HG02973 (cell line): ENCODE measurements around the gene EEF1AKMT2.
"Not testable (repeated sequence)": the region's sequence is repeated elsewhere in the genome, so short reads cannot be mapped to it uniquely, and the experiment has no call there.

Experiments used
- ATAC-seq: cut with Tn5 transposase; IDR thresholded peaks from one replicate; pipeline ENCODE4 v1.9.1; 2021; ENCODE audit warnings: moderate library complexity; ENCODE audit not compliant: unreplicated experiment

EEF1AKMT2 gene

DNA sequence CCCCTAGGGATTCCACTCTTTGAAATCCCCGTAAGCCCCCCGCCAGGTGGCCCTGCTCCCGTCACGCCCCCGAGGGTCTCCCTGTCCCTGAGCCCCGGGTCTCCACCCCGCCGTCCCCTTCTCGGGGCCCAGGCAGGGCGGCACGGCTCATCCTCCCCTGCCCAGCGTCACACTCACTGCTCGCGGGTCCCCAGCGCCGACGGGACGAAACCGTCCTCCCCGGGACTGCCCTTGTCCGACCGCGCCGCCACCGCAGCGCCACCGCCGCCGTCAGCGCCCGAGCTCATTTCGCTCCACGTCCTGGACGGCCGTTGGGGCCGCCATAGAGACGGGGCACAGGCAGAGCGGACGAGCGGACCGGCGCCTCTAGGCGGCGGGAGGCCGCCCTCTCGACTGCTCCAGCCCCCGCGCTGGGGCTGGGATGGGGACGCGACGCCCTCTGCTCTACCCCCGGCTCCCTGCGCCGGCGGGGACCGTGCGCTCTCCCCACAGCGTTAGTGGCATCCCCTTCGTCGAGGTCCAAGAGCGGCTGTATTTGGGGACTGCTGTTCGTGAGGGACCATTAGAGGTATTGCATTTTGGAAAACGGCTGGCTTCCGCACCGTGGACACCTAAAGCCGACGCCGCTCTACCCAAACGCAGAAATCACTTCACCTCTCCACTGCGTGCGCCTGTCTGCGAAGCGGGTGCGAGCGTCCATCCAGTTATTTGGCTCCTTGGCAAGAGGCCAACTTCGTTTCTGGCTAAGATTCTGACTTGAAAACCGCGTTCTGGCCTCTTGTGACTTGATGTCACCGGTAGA lies at the start of gene EEF1AKMT2:
Gene EEF1AKMT2 (minus strand): TSS at position 341 of the 802 bp plus-strand sequence. CDS start 54 bp downstream, at position 287.
- peak; percentile 81 for ATAC-seq

DNA sequence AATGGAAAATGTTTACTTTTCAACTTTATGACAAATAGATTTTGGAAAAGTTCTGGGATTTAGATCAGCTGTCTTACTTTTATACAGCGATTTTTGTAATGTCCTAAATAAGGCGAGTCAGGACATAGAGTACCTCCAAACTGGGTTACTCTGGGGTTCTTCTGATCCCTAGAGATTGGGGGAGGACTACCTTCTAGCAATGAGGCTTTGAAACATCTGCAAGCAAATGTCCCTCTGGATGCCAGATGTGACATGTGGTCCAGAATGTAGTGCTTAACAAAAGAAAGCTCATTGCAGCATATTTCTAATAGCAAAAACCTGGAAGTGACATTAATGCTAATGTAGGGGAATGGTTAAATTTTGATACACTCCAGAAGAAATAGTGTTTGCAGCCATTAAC lies 46.0 kb upstream of the EEF1AKMT2 start:
- no peak for ATAC-seq

DNA sequence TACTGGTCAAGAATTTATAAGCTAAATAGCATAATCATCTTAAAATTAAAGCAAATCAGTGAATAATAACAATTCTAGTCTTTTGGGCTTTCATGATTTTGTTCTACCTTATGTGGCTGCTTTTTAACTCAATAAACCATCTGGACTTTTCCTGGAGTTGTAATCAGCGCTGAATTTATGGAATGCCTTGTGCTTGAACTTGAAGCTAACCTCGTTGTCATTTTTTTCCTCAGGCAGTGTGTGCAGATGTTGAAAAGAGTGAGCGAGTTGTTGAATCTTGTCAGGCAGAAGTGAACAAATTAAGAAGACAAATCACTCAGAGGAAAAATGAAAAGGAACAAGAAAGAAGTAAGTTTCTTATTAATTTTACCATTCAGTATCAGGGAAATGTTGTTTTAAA lies 39.4 kb upstream of the EEF1AKMT2 start:
- no peak for ATAC-seq

DNA sequence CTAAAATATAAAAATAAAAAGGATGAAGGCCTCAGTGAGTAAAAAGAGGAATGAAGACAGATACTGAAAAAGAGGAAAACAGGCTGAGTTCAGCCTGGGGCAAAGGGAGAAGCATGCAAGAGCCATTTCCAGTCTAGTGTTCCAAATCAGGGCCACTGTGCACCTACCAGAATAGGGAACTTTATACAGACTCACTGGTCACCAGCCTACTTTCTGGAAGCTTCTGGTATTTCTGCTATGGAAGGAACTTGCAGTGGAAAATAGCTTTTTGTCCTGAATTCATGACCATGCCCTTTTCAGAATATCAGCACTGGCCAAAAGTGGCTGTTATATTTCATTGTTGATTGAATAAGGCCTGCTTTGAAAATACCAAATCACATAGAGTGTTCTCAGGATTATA lies 38.8 kb upstream of the EEF1AKMT2 start:
- no peak for ATAC-seq

DNA sequence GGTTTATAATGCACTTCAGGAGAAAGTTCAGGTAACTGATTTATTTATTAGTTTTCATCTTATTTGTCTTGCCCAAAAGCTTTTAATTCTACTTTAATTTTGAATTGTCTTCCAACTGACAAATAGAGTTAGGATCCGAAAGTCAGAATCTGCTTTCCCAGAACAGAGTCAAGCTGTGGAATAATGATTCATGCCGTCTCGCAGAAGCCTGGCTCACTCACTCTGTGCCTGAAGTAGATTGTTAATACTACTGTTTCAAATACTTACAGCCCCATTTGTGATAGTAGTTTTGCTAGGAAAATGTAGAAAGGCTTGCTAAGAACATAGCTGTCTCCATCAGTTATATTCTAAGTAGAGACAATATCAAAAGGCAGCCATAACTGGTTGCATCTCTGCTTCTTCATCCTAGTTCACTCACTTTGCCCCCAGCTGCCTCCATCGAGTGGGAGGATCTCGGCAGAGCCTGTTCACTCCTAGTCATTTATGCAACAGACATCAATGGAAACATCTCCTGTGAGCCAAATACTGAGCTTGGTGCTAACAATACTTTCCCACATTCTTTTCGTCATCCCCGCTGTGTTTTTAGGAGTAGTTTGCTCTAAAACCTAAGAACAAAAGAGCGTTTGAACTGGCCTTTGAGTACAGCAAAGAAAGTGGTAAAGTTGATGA lies 37.9 kb upstream of the EEF1AKMT2 start:
- ATAC-seq, result no peak

DNA sequence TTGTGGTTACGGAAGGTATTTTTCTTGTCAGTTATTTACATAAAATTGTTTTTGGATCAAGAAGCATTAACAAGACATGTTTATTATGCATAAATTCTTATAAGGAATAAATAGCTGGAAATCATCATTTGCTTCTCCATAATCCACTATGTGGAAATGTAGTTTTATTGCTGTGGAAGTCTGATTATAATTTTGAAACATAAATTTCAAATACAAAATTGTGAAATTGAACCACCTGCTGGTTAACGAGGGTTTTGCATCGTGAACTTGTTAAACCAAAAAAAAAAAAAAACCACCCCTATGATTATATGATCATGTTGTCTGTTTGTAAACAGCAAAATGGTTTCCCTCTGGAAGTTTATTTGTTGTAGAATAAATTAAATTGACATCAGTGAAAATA lies 35.8 kb upstream of the EEF1AKMT2 start:
- ATAC-seq, result no peak

DNA sequence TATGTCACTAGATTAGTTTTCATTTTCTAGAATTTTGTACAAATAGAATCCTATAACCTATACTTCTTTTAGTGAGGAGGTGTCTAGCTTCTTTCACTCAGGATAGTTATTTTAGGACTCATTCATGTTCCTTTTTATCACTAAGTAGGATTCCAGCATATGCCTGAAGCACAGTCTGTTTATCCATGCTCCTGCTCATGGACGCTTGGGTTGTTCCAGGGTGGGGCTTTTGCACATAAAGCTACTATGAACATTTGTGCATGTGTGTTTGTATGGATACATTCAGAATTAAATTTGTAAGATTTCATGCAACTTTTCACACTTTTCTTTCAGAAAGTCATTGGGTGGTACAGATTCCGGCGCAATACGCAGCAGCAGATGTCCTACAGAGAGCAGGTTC lies 34.6 kb upstream of the EEF1AKMT2 start:
- ATAC-seq, result no peak

DNA sequence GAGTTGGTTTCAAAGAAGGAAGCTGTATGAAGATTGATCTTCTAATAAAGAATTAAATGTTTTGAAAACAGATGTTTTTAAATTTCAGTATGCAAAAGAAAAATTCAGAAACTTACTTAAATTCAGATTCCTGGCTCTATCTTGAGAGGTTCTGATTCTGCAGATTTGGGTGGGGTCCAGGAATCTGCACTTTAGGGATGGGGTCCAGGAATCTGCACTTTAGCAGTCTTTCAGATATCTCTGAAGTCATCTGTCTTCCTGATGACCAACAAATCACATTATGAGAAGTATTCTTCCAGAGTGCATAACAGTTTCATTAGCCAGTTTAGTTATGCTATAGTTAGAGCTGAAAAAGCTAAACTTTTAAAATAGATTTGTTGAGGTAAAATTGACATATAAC lies 34.0 kb upstream of the EEF1AKMT2 start:
- ATAC-seq, result no peak

DNA sequence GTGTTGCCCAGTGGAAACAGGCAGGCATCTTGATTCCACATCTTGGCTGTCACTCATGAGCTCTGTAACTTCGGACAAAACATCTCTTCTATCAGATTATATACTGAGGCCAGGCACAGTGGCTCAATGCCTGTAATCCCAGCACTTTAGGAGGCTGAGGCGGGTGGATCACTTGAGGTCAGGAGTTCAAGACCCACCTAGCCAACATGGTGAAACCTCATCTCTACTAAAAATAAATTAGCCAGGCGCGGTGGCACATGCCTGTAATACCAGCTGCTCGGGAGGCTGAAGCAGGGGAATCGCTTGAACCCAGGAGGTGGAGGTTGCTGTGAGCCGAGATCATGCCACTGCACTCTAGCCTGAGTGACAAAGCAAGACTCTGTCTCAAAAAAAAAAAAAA lies 33.2 kb upstream of the EEF1AKMT2 start:
- not testable (repeated sequence) for ATAC-seq

DNA sequence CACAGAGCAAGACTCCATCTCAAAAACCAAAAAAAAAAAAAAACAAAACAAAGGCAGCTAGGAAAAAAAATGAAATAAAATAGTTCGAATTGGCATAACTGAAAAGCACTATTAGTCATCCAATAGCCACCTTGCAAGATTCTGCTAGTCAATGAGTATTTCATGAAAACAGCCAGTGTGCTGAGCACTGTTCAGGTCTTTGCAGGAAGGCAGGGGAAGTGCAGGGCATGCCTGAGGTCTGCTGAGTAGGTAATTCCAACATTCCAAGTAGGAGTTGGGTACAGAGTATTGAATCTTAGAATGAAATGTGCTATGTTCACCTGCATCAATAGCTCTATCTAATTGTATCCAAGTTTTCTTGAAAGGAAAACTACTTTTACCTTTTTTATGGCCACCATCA lies 32.8 kb upstream of the EEF1AKMT2 start:
- no peak for ATAC-seq

DNA sequence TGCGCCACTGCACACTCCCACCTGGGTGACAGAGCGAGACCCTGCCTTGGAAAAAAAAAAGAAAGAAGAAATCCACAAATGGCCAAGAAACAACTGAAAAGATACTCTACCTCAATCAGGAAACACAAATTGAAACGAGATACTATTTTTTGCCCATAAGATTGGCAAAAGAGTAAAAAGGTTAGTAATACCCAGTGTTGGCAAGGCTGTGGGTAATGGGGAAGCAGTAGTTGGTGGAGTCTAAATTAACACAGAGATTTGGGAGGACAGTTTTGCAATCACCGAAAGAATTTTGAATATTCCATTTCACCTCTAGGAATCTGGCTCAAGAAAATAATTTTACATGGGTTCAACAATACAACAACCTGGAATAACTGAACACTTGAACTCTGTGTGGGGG lies 29.8 kb upstream of the EEF1AKMT2 start:
- ATAC-seq, result no peak

DNA sequence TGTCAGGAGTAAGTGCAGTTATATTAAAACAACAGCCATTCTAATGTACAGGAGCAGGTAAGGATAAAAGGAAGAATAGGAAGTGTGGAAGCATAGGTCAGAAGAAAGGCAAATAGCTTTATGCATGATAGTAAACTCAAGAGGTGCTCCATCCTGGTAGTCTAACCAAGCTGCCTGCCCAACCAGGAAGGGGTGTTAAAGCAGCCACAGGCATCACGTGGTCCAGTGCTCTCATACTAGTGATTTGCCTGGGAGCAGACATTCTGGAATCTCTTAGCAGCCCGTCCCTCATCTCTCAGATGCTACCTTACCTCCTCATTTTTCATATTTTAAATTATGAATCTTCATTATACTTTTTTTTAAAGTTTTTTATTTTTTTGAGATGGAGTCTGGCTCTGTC lies 28.4 kb upstream of the EEF1AKMT2 start:
- ATAC-seq, result no peak

DNA sequence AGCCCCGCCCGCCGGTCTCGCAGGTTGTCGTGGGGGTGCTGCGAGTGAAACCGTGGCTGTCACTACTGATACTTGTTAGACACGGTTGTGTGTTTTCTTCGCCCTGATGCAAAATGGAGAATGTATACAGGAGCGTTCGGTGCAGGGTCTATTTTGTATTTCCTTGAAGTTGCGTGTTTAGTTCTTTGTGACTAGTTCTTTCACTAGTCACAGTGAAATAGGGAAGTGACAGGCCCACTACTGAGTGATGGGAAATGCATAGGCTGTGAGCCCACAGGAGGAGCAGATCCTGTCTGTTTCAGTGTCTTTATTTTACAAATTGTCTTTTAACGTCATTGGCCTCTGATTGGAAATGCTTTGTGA lies 10.6 kb upstream of the EEF1AKMT2 start:
- peak; percentile 41 for ATAC-seq

DNA sequence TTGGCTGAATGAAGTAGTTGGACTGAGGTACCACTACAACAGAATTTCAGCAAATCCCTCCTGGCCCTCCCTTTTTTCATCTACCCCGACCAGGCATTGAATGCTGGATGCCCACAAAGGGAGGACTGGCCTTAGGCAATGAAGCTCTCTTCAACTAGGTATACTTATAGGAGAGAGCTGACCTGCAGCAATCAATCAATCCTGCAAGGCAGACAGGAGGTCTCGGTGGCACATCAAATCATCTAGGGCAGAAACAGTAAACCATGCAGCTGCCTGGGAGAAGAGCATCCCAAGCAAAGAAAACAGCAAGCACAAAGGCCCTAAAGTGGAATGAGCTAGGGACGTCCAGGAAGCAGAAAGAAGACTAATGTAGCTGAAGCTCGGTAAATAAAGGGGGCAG lies 7.5 kb upstream of the EEF1AKMT2 start:
- no peak for ATAC-seq

DNA sequence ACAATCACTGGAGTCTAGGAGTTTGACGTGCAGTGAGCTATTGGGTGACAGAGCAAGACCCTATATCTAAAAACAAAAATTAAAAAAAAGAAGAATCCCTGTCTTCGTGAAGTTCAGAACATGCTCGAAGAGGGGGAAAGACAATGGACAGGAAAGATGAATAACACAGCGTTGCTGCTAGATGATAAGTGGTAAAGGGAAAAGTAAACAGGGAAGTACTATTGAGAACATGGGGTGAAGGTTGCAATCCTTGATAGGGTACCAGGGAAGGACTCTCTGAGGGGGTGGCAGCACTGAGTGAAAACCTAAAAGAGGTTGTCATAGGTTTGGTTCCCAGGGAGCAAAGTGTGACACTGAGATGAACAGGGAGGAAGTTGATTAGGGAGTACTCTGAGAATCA lies 7.1 kb upstream of the EEF1AKMT2 start:
- no peak for ATAC-seq

DNA sequence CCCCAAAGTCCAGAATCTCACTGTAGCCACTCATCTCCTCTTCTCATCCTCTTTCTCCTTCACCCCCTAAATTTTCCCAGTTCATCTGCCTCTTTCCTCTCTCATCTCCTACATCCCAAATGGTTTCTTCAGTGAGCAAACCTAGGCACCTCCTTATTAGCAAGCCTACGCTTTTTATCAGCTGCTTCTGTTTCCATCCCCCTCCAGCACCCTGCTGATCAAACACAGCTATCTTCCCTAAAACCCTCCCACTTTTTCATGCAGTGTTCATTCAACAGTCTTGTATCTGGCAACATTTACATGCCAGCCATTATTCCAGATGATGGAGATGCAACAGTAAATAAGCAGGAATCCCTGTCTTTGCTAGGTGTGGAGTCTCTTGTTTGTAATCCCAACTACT lies 6.7 kb upstream of the EEF1AKMT2 start:
- no peak for ATAC-seq

DNA sequence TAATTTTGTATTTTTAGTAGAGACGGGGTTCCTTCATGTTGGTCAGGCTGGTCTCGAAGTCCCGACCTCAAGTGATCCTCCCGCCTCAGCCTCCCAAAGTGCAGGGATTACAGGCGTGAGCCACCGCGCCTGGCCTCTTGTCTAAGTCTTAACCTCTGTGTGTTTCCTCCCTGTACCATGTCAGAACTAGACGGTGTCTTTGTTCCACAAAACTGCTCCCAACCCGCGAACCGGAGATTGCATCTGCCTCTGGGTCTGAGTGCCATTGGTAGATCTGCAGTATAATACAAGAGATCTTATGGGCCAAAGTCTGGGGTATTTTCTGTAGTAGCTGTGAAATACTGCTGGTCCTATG lies 1.3 kb upstream of the EEF1AKMT2 start:
- no peak for ATAC-seq

DNA sequence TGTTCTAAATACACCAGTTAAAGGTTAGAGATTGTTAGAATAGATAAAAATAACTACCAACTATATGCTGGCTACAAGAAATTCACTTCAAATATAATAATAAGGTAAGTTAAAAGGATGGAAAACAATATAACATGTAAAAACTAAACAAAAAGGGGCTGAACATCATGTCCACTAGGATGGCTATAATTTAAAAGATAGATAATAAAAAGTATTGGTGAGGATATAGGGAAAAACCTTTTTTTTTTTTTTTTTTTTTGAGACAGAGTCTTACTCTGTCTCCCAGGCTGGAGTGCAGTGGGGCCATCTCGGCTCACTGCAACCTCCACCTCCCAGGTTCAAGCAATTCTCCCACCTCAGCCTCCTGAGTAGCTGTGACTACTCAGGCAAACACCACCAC lies 8.8 kb downstream of the EEF1AKMT2 start:
- ATAC-seq, result not testable (repeated sequence)

DNA sequence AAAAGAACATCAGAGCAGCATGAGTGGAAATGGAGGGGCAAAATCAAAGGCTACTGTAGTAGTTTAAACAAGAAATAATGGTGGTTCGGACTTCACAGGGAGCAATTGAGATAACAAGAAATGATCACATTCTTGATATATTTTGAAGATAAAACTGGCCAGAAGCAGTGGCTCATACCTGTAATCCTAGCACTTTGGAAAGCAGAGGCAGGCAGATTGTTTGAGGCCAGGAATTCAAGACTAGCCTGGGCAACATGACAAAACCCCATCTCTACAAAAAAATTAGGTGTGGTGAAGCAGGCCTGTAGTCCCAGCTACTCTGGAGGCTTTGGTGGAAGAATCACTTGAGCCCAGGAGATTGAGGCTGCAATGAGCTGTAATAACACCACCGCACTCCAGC lies 22.9 kb downstream of the EEF1AKMT2 start:
- no peak for ATAC-seq

DNA sequence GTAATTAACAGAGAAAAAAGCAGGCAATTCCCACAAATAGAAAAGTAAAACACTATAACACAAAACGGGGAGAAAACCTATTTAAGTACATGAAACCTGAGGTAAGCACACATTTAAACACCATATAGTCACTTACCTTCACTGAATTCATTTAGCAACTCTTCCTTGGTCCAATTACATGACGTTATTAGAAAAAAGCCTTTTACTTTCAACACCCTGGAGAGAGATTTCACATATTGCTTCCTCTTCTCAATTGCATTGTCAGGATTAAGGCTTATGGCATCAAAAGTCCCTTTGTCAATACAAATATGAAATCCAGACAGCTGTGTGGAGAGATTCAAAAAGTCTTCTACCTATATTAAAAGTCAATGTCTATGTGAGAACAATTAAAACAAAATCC lies 26.4 kb downstream of the EEF1AKMT2 start:
- no peak for ATAC-seq

DNA sequence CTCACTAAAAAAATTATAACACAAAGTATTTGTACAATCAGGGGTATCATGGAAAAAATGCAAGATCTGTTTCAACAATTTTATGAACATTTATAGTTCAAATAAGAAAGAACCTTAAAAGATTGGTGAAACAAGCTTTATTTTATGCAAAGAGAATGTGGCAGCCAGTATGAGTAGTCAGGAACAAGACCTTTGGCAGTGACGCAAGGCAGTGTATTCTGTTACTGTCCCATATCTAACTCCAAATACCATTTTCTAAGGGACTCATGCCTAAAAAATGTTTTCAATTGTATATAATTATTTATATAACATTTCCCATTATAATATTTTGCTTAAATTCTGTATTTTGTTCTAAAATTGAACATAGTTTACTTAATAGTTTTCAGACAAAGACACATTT lies 28.4 kb downstream of the EEF1AKMT2 start:
- ATAC-seq, result no peak

DNA sequence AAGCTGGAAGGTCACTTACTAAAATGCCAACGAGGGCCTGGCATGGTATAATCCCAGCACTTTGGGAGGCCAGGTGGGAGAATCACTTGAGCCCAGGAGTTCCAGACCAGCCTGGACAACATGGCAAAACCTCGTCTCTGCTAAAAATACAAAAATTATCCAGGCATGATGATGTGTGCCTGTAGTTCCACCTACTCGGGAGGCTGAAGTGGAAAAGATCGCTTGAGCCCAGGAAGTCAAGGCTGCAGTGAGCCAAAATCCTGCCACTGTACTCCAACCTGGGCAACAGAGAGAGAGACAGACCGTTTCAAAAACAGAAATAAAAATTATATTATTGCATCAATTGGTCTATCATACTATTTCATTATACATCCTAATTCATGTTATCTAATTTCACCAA lies 29.4 kb downstream of the EEF1AKMT2 start:
- ATAC-seq, result no peak
